SU-DHL-6 (cell line): ENCODE data around the gene SHROOM1.

Source experiments
- H2AFZ ChIP-seq: fragments of 200-600 bp; sonication (generic); 2 replicates; pipeline ENCODE4 v1.6.1; 2014; ENCODE audit warnings: low read depth, mild to moderate bottlenecking, moderate library complexity, mixed read lengths, antibody characterized with exemption, low read length; ENCODE audit not compliant: severe bottlenecking
- H3F3A ChIP-seq: fragments of 200-600 bp; shearing (Covaris generic); 2 replicates; pipeline ENCODE4 v1.6.0; 2016; ENCODE audit warnings: antibody characterized with exemption, mild to moderate bottlenecking; ENCODE audit not compliant: insufficient read depth
- H3K27ac ChIP-seq: fragments of 200-600 bp; sonication (generic); 2 replicates; pipeline ENCODE4 v1.5.1; 2016; ENCODE audit warnings: low read depth, mild to moderate bottlenecking, low read length, moderate library complexity, mixed read lengths
- H3K27me3 ChIP-seq: fragments of 200-600 bp; sonication (generic), shearing (Covaris generic); 2 replicates; pipeline ENCODE4 v1.6.0; 2014; ENCODE audit warnings: mild to moderate bottlenecking, low read length
- H3K36me3 ChIP-seq: fragments of 200-600 bp; sonication (generic); 2 replicates; pipeline ENCODE4 v1.6.1; 2014; ENCODE audit warnings: mild to moderate bottlenecking, low read length, mixed read lengths
- H3K4me2 ChIP-seq: fragments of 300-600, 200-600 bp; shearing (Covaris generic), sonication (generic); 2 replicates; pipeline ENCODE4 v1.6.0; 2014; ENCODE audit warnings: low read length, low read depth, mild to moderate bottlenecking; ENCODE audit not compliant: poor library complexity, severe bottlenecking
- H3K4me3 ChIP-seq: fragments of 200-600 bp; sonication (generic); 2 replicates; pipeline ENCODE4 v1.5.1; 2014; ENCODE audit warnings: antibody characterized with exemption, low read length, mild to moderate bottlenecking, mixed read lengths; ENCODE audit not compliant: insufficient read depth, poor library complexity, severe bottlenecking
- H3K79me2 ChIP-seq: fragments of 200-600 bp; sonication (generic); 2 replicates; pipeline ENCODE4 v1.6.1; 2014; ENCODE audit warnings: mild to moderate bottlenecking, low read length, moderate library complexity; ENCODE audit not compliant: insufficient read depth
- H3K9ac ChIP-seq: fragments of 200-600 bp; sonication (generic); 2 replicates; pipeline ENCODE4 v1.7.0; 2014; ENCODE audit warnings: mild to moderate bottlenecking, low read length
- H3K9me2 ChIP-seq: fragments of 200-600 bp; sonication (generic); replicated peaks from 2 replicates; pipeline ENCODE4 v1.6.1; 2014; ENCODE audit warnings: low read length; ENCODE audit not compliant: insufficient read depth
- H3K9me3 ChIP-seq: fragments of 200-600 bp; sonication (generic); 2 replicates; pipeline ENCODE4 v1.6.1; 2014; ENCODE audit warnings: low read length, mixed read lengths; ENCODE audit not compliant: insufficient read depth
- H4K20me1 ChIP-seq: fragments of 200-600 bp; sonication (generic); 2 replicates; pipeline ENCODE4 v1.6.1; 2014; ENCODE audit warnings: low read depth, mild to moderate bottlenecking, antibody characterized with exemption, low read length, moderate library complexity, mixed read lengths
- CTCF ChIP-seq: fragments of 200-600 bp; sonication (generic); IDR thresholded peaks from one replicate; pipeline ENCODE4 v1.5.1; 2017; ENCODE audit warnings: antibody characterized with exemption, mild to moderate bottlenecking, low read length, moderate library complexity; ENCODE audit not compliant: insufficient read depth, poor library complexity, severe bottlenecking
- EZH2phosphoT487 ChIP-seq: fragments of 200-600 bp; sonication (generic), shearing (Covaris generic); conservative IDR thresholded peaks from 2 replicates; pipeline ENCODE4 v1.6.1; 2018; ENCODE audit warnings: mild to moderate bottlenecking, antibody characterized with exemption, low read length, moderate library complexity, mixed read lengths

The SHROOM1 gene

GRCh38 chr5:132825834-132826391 is 4.5 kb downstream of the SHROOM1 start:
- Histone ChIP-seq H3K4me2 (no peak overlapping the region), H3K9ac (no peak overlapping the region), H3K27ac (no peak overlapping the region), H3F3A (no peaks in the 10 kb centered on the region), H3K79me2 (no peaks in the 10 kb centered on the region), H2AFZ (no peak overlapping the region), H3K36me3 (no peaks in the 10 kb centered on the region), H3K9me3 (no peaks in the 10 kb centered on the region), H3K9me2 (no peaks in the 10 kb centered on the region), H3K4me3 (no peak overlapping the region), H3K27me3 (no peaks in the 10 kb centered on the region), H4K20me1 (no peaks in the 10 kb centered on the region)
- no peak for TF ChIP-seq EZH2phosphoT487

- Histone ChIP-seq H2AFZ (no peak overlapping the region), H4K20me1 (no peaks in the 10 kb centered on the region), H3K4me2 (no peak overlapping the region), H3K27me3 (no peaks in the 10 kb centered on the region), H3K36me3 (no peaks in the 10 kb centered on the region), H3K4me3 (no peak overlapping the region), H3K9me2 (no peaks in the 10 kb centered on the region), H3K79me2 (no peaks in the 10 kb centered on the region), H3K27ac (no peak overlapping the region), H3K9ac (no peak overlapping the region), H3F3A (no peaks in the 10 kb centered on the region), H3K9me3 (no peaks in the 10 kb centered on the region)
- no peak for TF ChIP-seq CTCF
- no peak for TF ChIP-seq EZH2phosphoT487
Measured at GRCh38 chr5:132825033-132825833, 5.2 kb downstream of the SHROOM1 start.

GRCh38 chr5:132824426-132824825 is 6.0 kb downstream of the SHROOM1 start:
- TF ChIP-seq EZH2phosphoT487: no peak
- TF ChIP-seq CTCF: no peak
- Histone ChIP-seq H3K9ac (no peak overlapping the region), H3F3A (no peaks in the 10 kb centered on the region), H4K20me1 (no peaks in the 10 kb centered on the region), H3K9me2 (no peaks in the 10 kb centered on the region), H2AFZ (no peak overlapping the region), H3K9me3 (no peaks in the 10 kb centered on the region), H3K4me3 (no peak overlapping the region), H3K79me2 (no peaks in the 10 kb centered on the region), H3K27ac (no peak overlapping the region), H3K36me3 (no peaks in the 10 kb centered on the region), H3K27me3 (no peaks in the 10 kb centered on the region), H3K4me2 (no peak overlapping the region)

GRCh38 chr5:132823481-132824050 is 6.9 kb downstream of the SHROOM1 start:
- no peaks in the 10 kb centered on the region for H3K27me3 ChIP-seq
- TF ChIP-seq EZH2phosphoT487 (no peak), CTCF (no peak)

More at GRCh38 chr5:132823481-132824050, 6.9 kb downstream of the SHROOM1 start:
- H4K20me1 ChIP-seq: no peaks in the 10 kb centered on the region
- H3K27ac ChIP-seq: no peak overlapping the region
- no peaks in the 10 kb centered on the region for H3K9me2 ChIP-seq
- H3K36me3 ChIP-seq: no peaks in the 10 kb centered on the region
- H3K9me3 ChIP-seq: no peaks in the 10 kb centered on the region
- no peak overlapping the region for H3K4me3 ChIP-seq
- no peaks in the 10 kb centered on the region for H3F3A ChIP-seq
- H2AFZ ChIP-seq: no peak overlapping the region
- no peak overlapping the region for H3K4me2 ChIP-seq
- no peaks in the 10 kb centered on the region for H3K79me2 ChIP-seq
- H3K9ac ChIP-seq: no peak overlapping the region
